OCI-LY7 (cell line): Measurements from ENCODE around the gene PAFAH1B1. TPM values are rescaled to one million over a fixed set of nuclear protein-coding genes. Genes with fewer than 3 reads are reported as not detected.

ENCODE experiments used
- BruUV-seq: library from RNA; stranded (reverse); fragments of 400-500 nt; replicated peaks from 2 replicates; lab custom pipeline; 2021; lab: Mats Ljungman, UMichigan
- CTCF ChIA-PET: fragments of 300-600 bp; sonication (Branson Sonifier 250); formaldehyde crosslinking; loops from one replicate; lab custom pipeline; 2022; ENCODE audit warnings: antibody characterized with exemption; ENCODE audit not compliant: unreplicated experiment; lab: Charles Lee
- POLR2A ChIA-PET: fragments of 300-600 bp; sonication (Branson Sonifier 250); formaldehyde crosslinking; loops from one replicate; lab custom pipeline; 2022; ENCODE audit warnings: antibody characterized with exemption; lab: Charles Lee
- DNase-seq: peaks from one replicate; pipeline ENCODE4 v3.0.0-alpha.2; 2015; ENCODE audit warnings: low spot score
- H2AFZ ChIP-seq: fragments of 200-600 bp; sonication (generic), shearing (Covaris generic); 2 replicates; pipeline ENCODE4 v1.6.1; 2014; ENCODE audit warnings: mild to moderate bottlenecking, antibody characterized with exemption, low read length, moderate library complexity
- H3K27ac ChIP-seq: fragments of 200-600 bp; sonication (generic); 2 replicates; pipeline ENCODE4 v1.5.1; 2014; ENCODE audit warnings: mixed run types, low read depth, mild to moderate bottlenecking, moderate library complexity, low read length, inconsistent platforms; ENCODE audit not compliant: poor library complexity, severe bottlenecking
- H3K36me3 ChIP-seq: fragments of 200-600 bp; sonication (generic); 2 replicates; pipeline ENCODE4 v1.6.1; 2014; ENCODE audit warnings: mild to moderate bottlenecking, antibody characterized with exemption, low read length, moderate library complexity, mixed read lengths; ENCODE audit not compliant: insufficient read depth
- H3K4me1 ChIP-seq: fragments of 200-600 bp; sonication (generic); 2 replicates; pipeline ENCODE4 v1.5.1; 2014; ENCODE audit warnings: mild to moderate bottlenecking, low read length; ENCODE audit not compliant: insufficient read depth, poor library complexity, severe bottlenecking
- H3K4me2 ChIP-seq: fragments of 200-600 bp; sonication (generic); 2 replicates; pipeline ENCODE4 v1.6.1; 2014; ENCODE audit warnings: mild to moderate bottlenecking, low read length
- H3K4me3 ChIP-seq: fragments of 200-600 bp; sonication (generic); 2 replicates; pipeline ENCODE4 v1.5.1; 2014; ENCODE audit warnings: mild to moderate bottlenecking, low read depth, low read length; ENCODE audit not compliant: poor library complexity, severe bottlenecking
- H3K79me2 ChIP-seq: fragments of 200-600 bp; sonication (generic); 2 replicates; pipeline ENCODE4 v1.6.1; 2016; ENCODE audit warnings: low read depth, mild to moderate bottlenecking, low read length, moderate library complexity, mixed read lengths; ENCODE audit not compliant: insufficient read depth
- H3K9me2 ChIP-seq: fragments of 200-600 bp; sonication (generic); 2 replicates; pipeline ENCODE4 v1.6.1; 2016; ENCODE audit warnings: mild to moderate bottlenecking, low read length, mixed read lengths; ENCODE audit not compliant: insufficient read depth
- H3K9me3 ChIP-seq: fragments of 200-600 bp; sonication (generic); 2 replicates; pipeline ENCODE4 v1.6.1; 2014; ENCODE audit warnings: mild to moderate bottlenecking, mixed run types, low read length, mixed read lengths
- H4K20me1 ChIP-seq: fragments of 200-600 bp; sonication (generic); 2 replicates; pipeline ENCODE4 v1.6.1; 2014; ENCODE audit warnings: mild to moderate bottlenecking, antibody characterized with exemption, low read length, moderate library complexity, mixed read lengths; ENCODE audit not compliant: insufficient read depth
- EZH2phosphoT487 ChIP-seq: fragments of 200-600 bp; sonication (generic); IDR thresholded peaks from 2 replicates; pipeline ENCODE4 v1.6.1; 2018; ENCODE audit warnings: low read depth, borderline replicate concordance, mild to moderate bottlenecking, mixed run types, antibody characterized with exemption, low read length, moderate library complexity, mixed read lengths
- intact Hi-C: fragments of 100-400 bp; cut with micrococcal nuclease; formaldehyde crosslinking; loops from one replicate; pipeline ENCODE4 v1.10.0; 2022; ENCODE audit not compliant: unreplicated experiment
- total RNA-seq, 2 experiments: library from RNA; depleted of rRNA in 1 of 2; stranded (reverse); fragments of >200 nt in 1 of 2; shearing (Covaris generic) in 1 of 2; gene quantifications; 2 replicates each; pipeline ENCODE4 v1.2.3, GENCODE V29; 2014 to 2022
- TF ChIP-seq, protein P1 (sequence below): fragments of 200-600 bp; sonication (generic); conservative IDR thresholded peaks from 2 replicates; pipeline ENCODE4 v1.5.1; 2014; ENCODE audit warnings: mild to moderate bottlenecking, antibody characterized with exemption, low read length, moderate library complexity, mixed read lengths

The PAFAH1B1 gene
- total RNA-seq, 2 experiments from 2014 or later, result 51.1 to 127 TPM

DNA sequence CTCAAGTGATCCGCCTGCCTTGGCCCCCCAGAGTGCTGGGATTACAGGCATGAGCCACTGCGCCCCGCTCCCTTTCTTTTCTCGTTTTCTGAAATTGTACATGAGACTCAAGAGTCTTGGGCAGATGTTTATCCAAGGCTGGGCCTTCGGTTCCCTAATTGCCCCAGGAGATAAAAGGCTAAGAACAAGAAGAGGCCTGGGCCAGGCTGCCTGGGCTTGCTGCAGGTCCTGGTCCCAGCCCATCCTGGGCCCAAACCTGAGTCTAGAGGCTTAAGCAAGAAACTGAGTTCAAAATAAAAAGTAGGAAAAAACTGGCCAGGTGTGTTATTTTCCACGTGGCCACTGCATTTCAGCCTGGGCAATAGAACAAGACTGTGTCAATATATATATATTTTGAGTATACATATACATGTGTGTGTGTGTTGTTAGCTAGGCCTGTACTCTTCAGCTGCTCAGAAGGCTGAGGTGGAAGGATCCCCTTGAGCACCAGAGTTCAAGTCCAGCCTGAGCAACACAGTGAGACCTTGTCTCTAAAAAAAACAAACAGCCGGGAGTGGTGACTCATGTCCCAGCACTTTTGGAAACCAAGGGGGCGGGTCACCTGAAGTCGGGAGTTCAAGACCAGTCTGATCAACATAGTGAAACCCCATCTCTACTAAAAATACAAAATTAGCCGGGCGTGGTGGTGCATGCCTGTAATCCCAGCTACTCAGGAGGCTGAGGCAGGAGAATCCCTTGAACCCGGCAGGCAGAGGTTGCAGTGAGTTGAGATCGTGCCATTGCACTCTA, 124.9 kb downstream of the PAFAH1B1 start:
- CTCF ChIA-PET, result no interaction called here
- intact Hi-C loops, result no loop called here
- Histone ChIP-seq H3K4me2 (no peak overlapping the region), H2AFZ (no peak overlapping the region), H3K36me3 (no peaks in the 10 kb centered on the region; the same call in 1 of the 2 replicates), H3K27ac (no peak overlapping the region), H3K9me3 (no peaks in the 10 kb centered on the region), H3K4me1 (peaks cover 4% of the 10 kb centered on the region), H4K20me1 (no peaks in the 10 kb centered on the region), H3K4me3 (no peak overlapping the region), H3K9me2 (no peaks in the 10 kb centered on the region), H3K79me2 (peaks cover 5% of the 10 kb centered on the region; the same call in 1 of the 2 replicates)
- TF ChIP-seq, protein P1, sequence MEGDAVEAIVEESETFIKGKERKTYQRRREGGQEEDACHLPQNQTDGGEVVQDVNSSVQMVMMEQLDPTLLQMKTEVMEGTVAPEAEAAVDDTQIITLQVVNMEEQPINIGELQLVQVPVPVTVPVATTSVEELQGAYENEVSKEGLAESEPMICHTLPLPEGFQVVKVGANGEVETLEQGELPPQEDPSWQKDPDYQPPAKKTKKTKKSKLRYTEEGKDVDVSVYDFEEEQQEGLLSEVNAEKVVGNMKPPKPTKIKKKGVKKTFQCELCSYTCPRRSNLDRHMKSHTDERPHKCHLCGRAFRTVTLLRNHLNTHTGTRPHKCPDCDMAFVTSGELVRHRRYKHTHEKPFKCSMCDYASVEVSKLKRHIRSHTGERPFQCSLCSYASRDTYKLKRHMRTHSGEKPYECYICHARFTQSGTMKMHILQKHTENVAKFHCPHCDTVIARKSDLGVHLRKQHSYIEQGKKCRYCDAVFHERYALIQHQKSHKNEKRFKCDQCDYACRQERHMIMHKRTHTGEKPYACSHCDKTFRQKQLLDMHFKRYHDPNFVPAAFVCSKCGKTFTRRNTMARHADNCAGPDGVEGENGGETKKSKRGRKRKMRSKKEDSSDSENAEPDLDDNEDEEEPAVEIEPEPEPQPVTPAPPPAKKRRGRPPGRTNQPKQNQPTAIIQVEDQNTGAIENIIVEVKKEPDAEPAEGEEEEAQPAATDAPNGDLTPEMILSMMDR, result no peak
- TF ChIP-seq EZH2phosphoT487, result no peak
- DNase-seq, result no peak
- POLR2A ChIA-PET, result no interaction called here
- BruUV-seq, result no TSS peak

DNA sequence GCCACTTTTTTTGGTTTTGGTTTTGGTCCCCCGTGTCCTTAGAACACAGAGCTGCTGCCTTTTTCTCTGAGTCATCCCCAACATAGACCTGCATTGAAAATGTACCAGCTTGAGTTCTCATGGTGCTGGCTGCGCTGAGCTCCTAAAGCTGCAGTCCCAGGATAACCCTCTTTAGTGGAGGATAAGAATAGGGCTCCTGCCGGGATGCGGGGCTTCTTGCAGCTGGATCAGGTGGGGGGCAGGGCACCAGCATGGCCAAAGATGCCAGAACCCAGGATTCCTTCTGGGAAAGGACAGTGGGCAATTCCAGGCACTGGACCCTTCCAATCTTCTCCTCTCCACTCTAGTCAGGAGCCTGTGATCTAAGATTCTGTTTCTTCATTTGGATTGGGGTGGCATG, 126.4 kb downstream of the PAFAH1B1 start:
- CTCF ChIA-PET, result no interaction called here

More for the DNA sequence above, 126.4 kb downstream of the PAFAH1B1 start:
- DNase-seq, result no peak
- no TSS peak for BruUV-seq
- TF ChIP-seq, protein P1, result no peak
- no peak for TF ChIP-seq EZH2phosphoT487
- POLR2A ChIA-PET, result interaction anchor here (0.7 kb wide), 2 partner anchors 31 to 53 kb away, joined by 3 to 4 read pairs; no protein-coding TSS in a partner anchor
- intact Hi-C loops, result no loop called here
- H3K4me1 ChIP-seq, result no peaks in the 10 kb centered on the region
- no peak overlapping the region for H3K27ac ChIP-seq
- H3K79me2 ChIP-seq, result no peaks in the 10 kb centered on the region
- no peak overlapping the region for H3K4me2 ChIP-seq
- H4K20me1 ChIP-seq, result no peaks in the 10 kb centered on the region
- H3K9me3 ChIP-seq, result no peaks in the 10 kb centered on the region
- no peak overlapping the region for H2AFZ ChIP-seq
- no peaks in the 10 kb centered on the region for H3K36me3 ChIP-seq
- H3K4me3 ChIP-seq, result no peak overlapping the region
- H3K9me2 ChIP-seq, result no peaks in the 10 kb centered on the region
